ENCODE data around the gene LGR5.

LGR5 gene

DNA sequence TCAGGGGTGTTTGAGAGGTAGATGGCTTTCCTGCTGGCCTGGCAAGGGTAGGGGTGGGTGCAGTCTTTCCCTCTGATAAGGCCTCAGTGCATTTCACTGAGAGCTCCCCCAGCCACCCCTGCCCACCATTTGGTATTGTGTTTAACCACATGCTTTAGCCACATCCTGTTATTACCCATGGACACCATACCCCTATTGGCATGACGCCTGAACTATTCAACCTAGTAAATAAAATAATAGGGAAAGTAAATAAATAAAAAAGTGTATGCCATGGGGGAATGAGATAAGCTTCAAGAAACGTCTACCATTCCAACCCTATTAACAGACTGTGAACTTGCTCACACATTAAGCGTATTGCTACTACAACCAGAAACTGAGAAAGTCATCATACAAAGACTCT lies 7.6 kb upstream of the LGR5 start:
- Histone ChIP-seq H3K9me3 (ENCODE audit: insufficient read depth, low read length, severe bottlenecking) (peaks cover 11% of the 10 kb centered on the region), H3K4me2 (ENCODE audit: insufficient read depth, low read length) (no peak overlapping the region), H3K36me3 (ENCODE audit: insufficient read depth, low read length) (no peaks in the 10 kb centered on the region), H4K20me1 (ENCODE audit: insufficient read depth, low read length) (no peaks in the 10 kb centered on the region), H3K4me3 (ENCODE audit: low read depth in 1 of 2, low read length in 2 of 2) (no peak overlapping the region), H3K79me2 (ENCODE audit: insufficient read depth, low read length) (no peaks in the 10 kb centered on the region), H3K4me1 (ENCODE audit: insufficient read depth, low read length) (no peaks in the 10 kb centered on the region), H3K27ac (ENCODE audit: low read length) (no peak overlapping the region), H3K9ac (ENCODE audit: low read depth, low read length) (no peak overlapping the region), H2AFZ (ENCODE audit: low read depth, low read length) (no peak overlapping the region), H3K27me3 (ENCODE audit: insufficient read depth, low read length, poor library complexity) (no peaks in the 10 kb centered on the region)
- DNase-seq (no peak), ATAC-seq (ENCODE audit: insufficient read depth, low read depth) (no peak)
- TF ChIP-seq CTCF (IDR thresholded peaks at IDR 0.05; ENCODE audit: borderline replicate concordance, extremely low read depth, low read length, poor library complexity, severe bottlenecking) (no peak), EZH2 (IDR thresholded peaks at IDR 0.05; ENCODE audit: borderline replicate concordance, low read depth, low read length, severe bottlenecking) (no peak)

GRCh38 chr12:71432936-71433335 lies 6.7 kb upstream of the LGR5 start:
- TF ChIP-seq CTCF (IDR thresholded peaks at IDR 0.05; ENCODE audit: borderline replicate concordance, extremely low read depth, low read length, poor library complexity, severe bottlenecking) (no peak), EZH2 (IDR thresholded peaks at IDR 0.05; ENCODE audit: borderline replicate concordance, low read depth, low read length, severe bottlenecking) (no peak)
- H3K9me3 ChIP-seq (ENCODE audit: insufficient read depth, low read length, severe bottlenecking) = peaks cover 11% of the 10 kb centered on the region
- DNase-seq (no peak), ATAC-seq (ENCODE audit: insufficient read depth, low read depth) (no peak)
- H4K20me1 ChIP-seq (ENCODE audit: insufficient read depth, low read length) = no peaks in the 10 kb centered on the region
- no peaks in the 10 kb centered on the region for H3K27me3 ChIP-seq (ENCODE audit: insufficient read depth, low read length, poor library complexity)
- no peak overlapping the region for H2AFZ ChIP-seq (ENCODE audit: low read depth, low read length)
- no peak overlapping the region for H3K9ac ChIP-seq (ENCODE audit: low read depth, low read length)
- H3K79me2 ChIP-seq (ENCODE audit: insufficient read depth, low read length) = no peaks in the 10 kb centered on the region
- no peaks in the 10 kb centered on the region for H3K36me3 ChIP-seq (ENCODE audit: insufficient read depth, low read length)
- no peak overlapping the region for H3K4me3 ChIP-seq (ENCODE audit: low read depth in 1 of 2, low read length in 2 of 2)
- H3K4me2 ChIP-seq (ENCODE audit: insufficient read depth, low read length) = no peak overlapping the region
- H3K27ac ChIP-seq (ENCODE audit: low read length) = no peak overlapping the region
- no peaks in the 10 kb centered on the region for H3K4me1 ChIP-seq (ENCODE audit: insufficient read depth, low read length)

- H3K4me2 ChIP-seq (ENCODE audit: insufficient read depth, low read length) = no peak overlapping the region
- no peaks in the 10 kb centered on the region for H3K79me2 ChIP-seq (ENCODE audit: insufficient read depth, low read length)
- no peak overlapping the region for H3K4me3 ChIP-seq (ENCODE audit: low read depth in 1 of 2, low read length in 2 of 2)
- H3K27me3 ChIP-seq (ENCODE audit: insufficient read depth, low read length, poor library complexity) = no peaks in the 10 kb centered on the region
- ATAC-seq (ENCODE audit: insufficient read depth, low read depth) (no peak), DNase-seq (no peak)
- H2AFZ ChIP-seq (ENCODE audit: low read depth, low read length) = no peak overlapping the region
- H3K27ac ChIP-seq (ENCODE audit: low read length) = no peak overlapping the region
- H4K20me1 ChIP-seq (ENCODE audit: insufficient read depth, low read length) = no peaks in the 10 kb centered on the region
- TF ChIP-seq CTCF (IDR thresholded peaks at IDR 0.05; ENCODE audit: borderline replicate concordance, extremely low read depth, low read length, poor library complexity, severe bottlenecking) (no peak), EZH2 (IDR thresholded peaks at IDR 0.05; ENCODE audit: borderline replicate concordance, low read depth, low read length, severe bottlenecking) (no peak)
- no peak overlapping the region for H3K9ac ChIP-seq (ENCODE audit: low read depth, low read length)
- no peaks in the 10 kb centered on the region for H3K36me3 ChIP-seq (ENCODE audit: insufficient read depth, low read length)
- H3K9me3 ChIP-seq (ENCODE audit: insufficient read depth, low read length, severe bottlenecking) = peaks cover 11% of the 10 kb centered on the region
- no peaks in the 10 kb centered on the region for H3K4me1 ChIP-seq (ENCODE audit: insufficient read depth, low read length)
Observed at GRCh38 chr12:71436696-71437095, 2.9 kb upstream of the LGR5 start.

All from DND-41 (cell line).